ENCODE results near the gene PRDM16. TPM values are rescaled to one million over a fixed set of nuclear protein-coding genes. Genes with fewer than 3 reads are reported as not detected.

The PRDM16 gene
- total RNA-seq, 1 experiment from 2014 or later, result 6.1 TPM

- Histone ChIP-seq H3K36me3 (ENCODE audit: control insufficient read depth in 1 of 2, insufficient read depth in 2 of 2, low read length in 2 of 2) (no peaks in the 10 kb centered on the region), H3K9me3 (ENCODE audit: control insufficient read depth in 1 of 2, insufficient read depth in 1 of 2, low read depth in 1 of 2, low read length in 2 of 2) (no peaks in the 10 kb centered on the region), H3K27me3 (ENCODE audit: insufficient read depth, low read length) (no peaks in the 10 kb centered on the region), H3K27ac (ENCODE audit: low read depth, low read length) (no peak overlapping the region), H3K4me3 (replicated peaks in 1 of 2; ENCODE audit: low read depth in 1 of 2, low read length in 2 of 2) (no peak overlapping the region), H3K9ac (ENCODE audit: low read length) (no peak overlapping the region), H3K79me2 (ENCODE audit: insufficient read depth, low read length) (no peaks in the 10 kb centered on the region), H3K4me1 (ENCODE audit: control insufficient read depth in 1 of 2, insufficient read depth in 2 of 2, low read length in 2 of 2) (no peaks in the 10 kb centered on the region), H2AFZ (ENCODE audit: low read depth, low read length, poor library complexity, severe bottlenecking) (no peak overlapping the region), H4K20me1 (ENCODE audit: insufficient read depth) (no peaks in the 10 kb centered on the region), H3K9me2 (ENCODE audit: insufficient read depth) (no peaks in the 10 kb centered on the region), H3K4me2 (ENCODE audit: low read length) (no peak overlapping the region)
- ChIA-PET POLR2A (no interaction called here), RAD21 (ENCODE audit: low non-redundant PET in 1 of 2, low total read pairs in 2 of 2, uncharacterized antibody in 2 of 2, unreplicated experiment in 2 of 2) (no interaction called here), CTCF (no interaction called here)
- no TSS peak for BruUV-seq (replicated peaks)
- DNase-seq (ENCODE audit: low read depth, low spot score), result no peak
- TF ChIP-seq EZH2 (IDR thresholded peaks at IDR 0.05) (no peak), JUND (IDR thresholded peaks at IDR 0.05) (no peak), SRF (IDR thresholded peaks at IDR 0.05; ENCODE audit: low read depth) (no peak), RAD21 (IDR thresholded peaks at IDR 0.05; ENCODE audit: low read depth) (no peak), SP1 (IDR thresholded peaks at IDR 0.05; ENCODE audit: low read depth) (no peak), YY1 (IDR thresholded peaks at IDR 0.05; ENCODE audit: extremely low read depth, insufficient replicate concordance, low read depth, low read length) (no peak), CEBPB (IDR thresholded peaks at IDR 0.05; ENCODE audit: low read depth) (no peak), EGR1 (IDR thresholded peaks at IDR 0.05; ENCODE audit: low read depth) (no peak), SIN3A (IDR thresholded peaks at IDR 0.05; ENCODE audit: low read depth) (no peak), TCF7L2 (IDR thresholded peaks at IDR 0.05; ENCODE audit: borderline replicate concordance, extremely low read depth, insufficient read depth, insufficient read length) (no peak), EZH2phosphoT487 (IDR thresholded peaks at IDR 0.05; ENCODE audit: borderline replicate concordance) (no peak)
- TF ChIP-seq, protein P1, sequence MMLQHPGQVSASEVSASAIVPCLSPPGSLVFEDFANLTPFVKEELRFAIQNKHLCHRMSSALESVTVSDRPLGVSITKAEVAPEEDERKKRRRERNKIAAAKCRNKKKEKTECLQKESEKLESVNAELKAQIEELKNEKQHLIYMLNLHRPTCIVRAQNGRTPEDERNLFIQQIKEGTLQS (IDR thresholded peaks at IDR 0.05), result no peak
- no peak for ATAC-seq
- intact Hi-C loops (cut with micrococcal nuclease), result no loop called here
Observed at GRCh38 chr1:3380469-3380868, 311.5 kb downstream of the PRDM16 start.

- no peaks in the 10 kb centered on the region for H4K20me1 ChIP-seq (ENCODE audit: insufficient read depth)
- no peak overlapping the region for H3K9ac ChIP-seq (ENCODE audit: low read length)
- H3K4me2 ChIP-seq (ENCODE audit: low read length), result no peak overlapping the region
- no peak overlapping the region for H2AFZ ChIP-seq (ENCODE audit: low read depth, low read length, poor library complexity, severe bottlenecking)
- ChIA-PET CTCF (no interaction called here), POLR2A (no interaction called here), RAD21 (ENCODE audit: low non-redundant PET in 1 of 2, low total read pairs in 2 of 2, uncharacterized antibody in 2 of 2, unreplicated experiment in 2 of 2) (no interaction called here)
- intact Hi-C loops (cut with micrococcal nuclease), result no loop called here
- H3K27ac ChIP-seq (ENCODE audit: low read depth, low read length), result no peak overlapping the region
- no peaks in the 10 kb centered on the region for H3K9me2 ChIP-seq (ENCODE audit: insufficient read depth)
- BruUV-seq (replicated peaks), result no TSS peak
- no peaks in the 10 kb centered on the region for H3K4me1 ChIP-seq (ENCODE audit: control insufficient read depth in 1 of 2, insufficient read depth in 2 of 2, low read length in 2 of 2)
- no peak overlapping the region for H3K4me3 ChIP-seq (replicated peaks in 1 of 2; ENCODE audit: low read depth in 1 of 2, low read length in 2 of 2)
- DNase-seq (ENCODE audit: low read depth, low spot score) (no peak), ATAC-seq (no peak)
- H3K27me3 ChIP-seq (ENCODE audit: insufficient read depth, low read length), result no peaks in the 10 kb centered on the region
- H3K36me3 ChIP-seq (ENCODE audit: control insufficient read depth in 1 of 2, insufficient read depth in 2 of 2, low read length in 2 of 2), result no peaks in the 10 kb centered on the region
- no peaks in the 10 kb centered on the region for H3K9me3 ChIP-seq (ENCODE audit: control insufficient read depth in 1 of 2, insufficient read depth in 1 of 2, low read depth in 1 of 2, low read length in 2 of 2)
- no peaks in the 10 kb centered on the region for H3K79me2 ChIP-seq (ENCODE audit: insufficient read depth, low read length)
- no peak for TF ChIP-seq EZH2 (IDR thresholded peaks at IDR 0.05)
- no peak for TF ChIP-seq RAD21 (IDR thresholded peaks at IDR 0.05; ENCODE audit: low read depth)
- TF ChIP-seq SIN3A (IDR thresholded peaks at IDR 0.05; ENCODE audit: low read depth), result no peak
- TF ChIP-seq ELF1 (IDR thresholded peaks at IDR 0.05; ENCODE audit: borderline replicate concordance, low read depth), result no peak
- no peak for TF ChIP-seq TCF7L2 (IDR thresholded peaks at IDR 0.05; ENCODE audit: borderline replicate concordance, extremely low read depth, insufficient read depth, insufficient read length)
- TF ChIP-seq, protein P1 (IDR thresholded peaks at IDR 0.05), result no peak
- no peak for TF ChIP-seq CBX3 (IDR thresholded peaks at IDR 0.05; ENCODE audit: low read depth)
- TF ChIP-seq, protein P2, sequence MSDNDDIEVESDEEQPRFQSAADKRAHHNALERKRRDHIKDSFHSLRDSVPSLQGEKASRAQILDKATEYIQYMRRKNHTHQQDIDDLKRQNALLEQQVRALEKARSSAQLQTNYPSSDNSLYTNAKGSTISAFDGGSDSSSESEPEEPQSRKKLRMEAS (IDR thresholded peaks at IDR 0.05), result no peak
- TF ChIP-seq ZBTB33 (IDR thresholded peaks at IDR 0.05; ENCODE audit: extremely low read depth, insufficient replicate concordance, low read length), result no peak
- no peak for TF ChIP-seq CEBPB (IDR thresholded peaks at IDR 0.05; ENCODE audit: low read depth)
- TF ChIP-seq YY1 (IDR thresholded peaks at IDR 0.05; ENCODE audit: extremely low read depth, insufficient replicate concordance, low read depth, low read length), result no peak
- TF ChIP-seq EGR1 (IDR thresholded peaks at IDR 0.05; ENCODE audit: low read depth), result no peak
- TF ChIP-seq SP1 (IDR thresholded peaks at IDR 0.05; ENCODE audit: low read depth), result no peak
- TF ChIP-seq FOSL1 (IDR thresholded peaks at IDR 0.05; ENCODE audit: low read depth), result no peak
Observed at GRCh38 chr1:3381901-3382300, 312.9 kb downstream of the PRDM16 start.
